ENCODE data around the gene FST. TPM values are rescaled to one million over a fixed set of nuclear protein-coding genes. Genes with fewer than 3 reads are reported as not detected.

FST gene
- total and polyA plus RNA-seq, 2 of the 13 experiments (the other 11 are each of a cell fraction or from before 2014, with no cell fraction given) = 38.6 to 136 TPM

DNA sequence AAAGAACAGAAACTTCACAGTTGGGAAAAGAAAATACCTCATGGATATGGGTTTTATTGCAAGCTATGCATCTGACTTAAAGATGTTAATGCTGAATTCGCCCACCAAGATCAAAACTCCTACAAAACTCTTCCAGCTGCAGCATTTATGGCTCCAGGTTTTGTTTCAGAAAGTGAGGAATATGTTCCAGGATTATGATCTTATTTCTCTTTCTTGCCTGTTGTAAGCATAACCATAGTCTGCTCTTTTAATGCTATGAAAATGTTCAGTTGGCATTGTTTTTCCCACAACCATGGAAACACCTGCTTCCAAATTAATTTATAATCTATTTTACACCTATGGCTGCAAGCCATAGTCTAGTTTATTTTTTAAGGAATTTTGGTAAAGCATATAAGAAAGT, 34.9 kb upstream of the FST start:
- no peak for FAIRE-seq

More for the DNA sequence above, 34.9 kb upstream of the FST start:
- ChIA-PET CTCF (ENCODE audit: low intra/inter-chr PET ratio, low total read pairs) (no interaction called here), POLR2A (no interaction called here)
- no peak for TF ChIP-seq ZSCAN31 (CRISPR knock-in tag; IDR thresholded peaks at IDR 0.05; ENCODE audit: low read depth)
- TF ChIP-seq ZNF772 (CRISPR knock-in tag; IDR thresholded peaks at IDR 0.05) = no peak
- TF ChIP-seq ZNF607 (CRISPR knock-in tag; IDR thresholded peaks at IDR 0.05; ENCODE audit: borderline replicate concordance) = no peak
- no peak for TF ChIP-seq TIGD3 (CRISPR knock-in tag; IDR thresholded peaks at IDR 0.05; ENCODE audit: borderline replicate concordance)
- TF ChIP-seq ZSCAN20 (CRISPR knock-in tag; IDR thresholded peaks at IDR 0.05; ENCODE audit: borderline replicate concordance) = no peak
- no peak for TF ChIP-seq THRA (CRISPR knock-in tag; IDR thresholded peaks at IDR 0.05; ENCODE audit: borderline replicate concordance)
- TF ChIP-seq ZNF180 (CRISPR knock-in tag; IDR thresholded peaks at IDR 0.05; ENCODE audit: borderline replicate concordance, low read depth) = no peak
- TF ChIP-seq ZSCAN12 (CRISPR knock-in tag; IDR thresholded peaks at IDR 0.05) = no peak
- TF ChIP-seq ZSCAN21 (CRISPR knock-in tag; IDR thresholded peaks at IDR 0.05; ENCODE audit: borderline replicate concordance) = no peak
- TF ChIP-seq XBP1 (CRISPR knock-in tag; IDR thresholded peaks at IDR 0.05) = no peak
- TF ChIP-seq, protein P1, sequence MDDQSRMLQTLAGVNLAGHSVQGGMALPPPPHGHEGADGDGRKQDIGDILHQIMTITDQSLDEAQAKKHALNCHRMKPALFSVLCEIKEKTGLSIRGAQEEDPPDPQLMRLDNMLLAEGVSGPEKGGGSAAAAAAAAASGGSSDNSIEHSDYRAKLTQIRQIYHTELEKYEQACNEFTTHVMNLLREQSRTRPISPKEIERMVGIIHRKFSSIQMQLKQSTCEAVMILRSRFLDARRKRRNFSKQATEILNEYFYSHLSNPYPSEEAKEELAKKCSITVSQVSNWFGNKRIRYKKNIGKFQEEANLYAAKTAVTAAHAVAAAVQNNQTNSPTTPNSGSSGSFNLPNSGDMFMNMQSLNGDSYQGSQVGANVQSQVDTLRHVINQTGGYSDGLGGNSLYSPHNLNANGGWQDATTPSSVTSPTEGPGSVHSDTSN (CRISPR knock-in tag; IDR thresholded peaks at IDR 0.05; ENCODE audit: borderline replicate concordance) = no peak
- ATAC-seq (no peak), DNase-seq (ENCODE audit: low spot score) (no peak)
- no TSS peak for BruUV-seq (replicated peaks)
- no peak overlapping the region for H2AFZ ChIP-seq (ENCODE audit: low read length)
- no peak overlapping the region for H3K4me3 ChIP-seq (replicated peaks in 1 of 3; ENCODE audit: insufficient read depth in 1 of 3, low read depth in 2 of 3, low read length in 3 of 3)
- H3K79me2 ChIP-seq (ENCODE audit: insufficient read depth, low read length) = no peaks in the 10 kb centered on the region
- intact Hi-C loops (cut with micrococcal nuclease; ENCODE audit: unreplicated experiment) = no loop called here
- no peak overlapping the region for H3K4me2 ChIP-seq (ENCODE audit: low read depth, low read length)
- in situ Hi-C loops (cut with HindIII; ENCODE audit: extremely low pct_ligation_motif_present, low pct_unique_long_range_greater_than_20kb) = loop anchor here (25.0 kb wide), 1 partner anchor 617 kb away; no protein-coding TSS in a partner anchor
- H3K27me3 ChIP-seq (ENCODE audit: control insufficient read depth in 1 of 2, insufficient read depth in 2 of 2, low read length in 2 of 2) = 0 out of 5 replicates have a peak, but pooled peaks cover 0 to 3% of the 10 kb centered on the region in 2 experiments
- H3K4me1 ChIP-seq (ENCODE audit: insufficient read depth, low read length) = peaks cover 2% of the 10 kb centered on the region; the same call in 1 of the 2 replicates
- no peaks in the 10 kb centered on the region for H3K9me3 ChIP-seq (ENCODE audit: low read length)
- WGBS (ENCODE audit: low lambda C conversion rate) = 21% methylated on average over 1 of the region's 1 CpG
- no peak overlapping the region for H3K27ac ChIP-seq (ENCODE audit: extremely low read length, insufficient read depth, low read length)
- no peaks in the 10 kb centered on the region for H3K36me3 ChIP-seq (replicated peaks in 1 of 2; ENCODE audit: control insufficient read depth in 1 of 2, insufficient read depth in 2 of 2, low read length in 2 of 2)
- no peaks in the 10 kb centered on the region for H4K20me1 ChIP-seq (ENCODE audit: insufficient read depth, low read length)
- H3K9ac ChIP-seq (ENCODE audit: insufficient read depth, low read depth, low read length) = no peak overlapping the region

Measured in HepG2 (cell line).